ENCODE measurements around the gene EIF2S2. TPM values are rescaled to one million over a fixed set of nuclear protein-coding genes. Genes with fewer than 3 reads are reported as not detected.

Gene EIF2S2
- total RNA-seq, 1 experiment from 2014 or later = 124 TPM

- Mint-ChIP-seq H3K9me3 (no peaks in the 10 kb centered on the region), H3K4me3 (no peak overlapping the region), H3K27ac (no peak overlapping the region), H3K27me3 (ENCODE audit: low read depth) (no peaks in the 10 kb centered on the region), H3K36me3 (peaks cover 71% of the 10 kb centered on the region), H3K4me1 (no peaks in the 10 kb centered on the region)
- CTCF ChIA-PET = no interaction called here
- no peak for TF ChIP-seq CDX4 (CRISPR knock-in tag; IDR thresholded peaks at IDR 0.05; ENCODE audit: borderline replicate concordance)
- TF ChIP-seq ZNF138 (CRISPR knock-in tag; conservative IDR thresholded peaks at IDR 0.05) = no peak
- TF ChIP-seq EMX1 (CRISPR knock-in tag; IDR thresholded peaks at IDR 0.05) = no peak
- TF ChIP-seq TP53 (CRISPR knock-in tag; IDR thresholded peaks at IDR 0.05) = no peak
- TF ChIP-seq E2F5 (CRISPR knock-in tag; IDR thresholded peaks at IDR 0.05) = no peak
- TF ChIP-seq IRF2 (CRISPR knock-in tag; IDR thresholded peaks at IDR 0.05; ENCODE audit: borderline replicate concordance, low read depth) = no peak
- TF ChIP-seq ZNF396 (CRISPR knock-in tag; IDR thresholded peaks at IDR 0.05; ENCODE audit: borderline replicate concordance) = no peak
- TF ChIP-seq USF2 (CRISPR knock-in tag; IDR thresholded peaks at IDR 0.05) = no peak
- TF ChIP-seq MXD4 (CRISPR knock-in tag; IDR thresholded peaks at IDR 0.05; ENCODE audit: borderline replicate concordance) = no peak
- TF ChIP-seq, protein P1, sequence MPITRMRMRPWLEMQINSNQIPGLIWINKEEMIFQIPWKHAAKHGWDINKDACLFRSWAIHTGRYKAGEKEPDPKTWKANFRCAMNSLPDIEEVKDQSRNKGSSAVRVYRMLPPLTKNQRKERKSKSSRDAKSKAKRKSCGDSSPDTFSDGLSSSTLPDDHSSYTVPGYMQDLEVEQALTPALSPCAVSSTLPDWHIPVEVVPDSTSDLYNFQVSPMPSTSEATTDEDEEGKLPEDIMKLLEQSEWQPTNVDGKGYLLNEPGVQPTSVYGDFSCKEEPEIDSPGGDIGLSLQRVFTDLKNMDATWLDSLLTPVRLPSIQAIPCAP (CRISPR knock-in tag; IDR thresholded peaks at IDR 0.05) = no peak
- TF ChIP-seq SMAD3 (CRISPR knock-in tag; IDR thresholded peaks at IDR 0.05; ENCODE audit: borderline replicate concordance) = no peak
- no peak for TF ChIP-seq CREB1 (CRISPR knock-in tag; IDR thresholded peaks at IDR 0.05)
- no peak for TF ChIP-seq ZBTB21 (CRISPR knock-in tag; IDR thresholded peaks at IDR 0.05; ENCODE audit: borderline replicate concordance)
- no peak for TF ChIP-seq ZNF416 (CRISPR knock-in tag; IDR thresholded peaks at IDR 0.05)
- TF ChIP-seq, protein P2, sequence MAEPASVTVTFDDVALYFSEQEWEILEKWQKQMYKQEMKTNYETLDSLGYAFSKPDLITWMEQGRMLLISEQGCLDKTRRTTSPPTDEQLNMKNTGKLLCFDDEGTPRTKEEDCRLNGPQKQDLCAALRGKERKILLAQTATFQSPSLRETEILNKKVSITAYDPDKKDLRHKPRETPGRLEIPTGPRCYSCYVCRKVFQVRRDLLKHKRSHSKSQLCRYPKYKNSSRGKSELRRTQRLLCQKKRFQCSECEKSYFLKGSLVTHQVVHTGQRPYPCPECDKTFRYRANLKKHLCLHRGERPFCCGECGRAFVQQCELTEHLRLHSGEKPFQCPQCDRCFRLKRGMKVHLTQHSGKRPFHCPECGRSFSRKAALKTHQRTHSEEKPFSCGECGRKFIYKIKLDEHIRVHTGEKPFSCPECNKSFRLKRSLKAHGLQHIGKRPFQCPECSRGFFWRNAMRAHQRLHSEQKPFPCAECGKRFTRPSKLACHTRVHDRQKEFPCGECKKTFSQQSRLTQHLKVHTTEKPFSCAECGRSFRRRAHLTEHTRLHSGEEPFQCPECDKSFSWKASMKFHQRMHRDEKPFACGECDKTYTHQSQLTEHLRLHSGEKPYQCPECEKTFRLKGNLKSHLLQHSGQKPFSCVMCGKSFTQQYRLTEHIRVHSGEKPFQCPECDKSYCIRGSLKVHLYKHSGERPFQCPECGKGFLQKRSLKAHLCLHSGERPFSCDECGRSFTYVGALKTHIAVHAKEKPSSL (CRISPR knock-in tag; conservative IDR thresholded peaks at IDR 0.05) = no peak
- no peak for TF ChIP-seq CREM (CRISPR knock-in tag; IDR thresholded peaks at IDR 0.05)
- no peak for TF ChIP-seq FOXP1 (CRISPR knock-in tag; IDR thresholded peaks at IDR 0.05; ENCODE audit: borderline replicate concordance)
- no peak for TF ChIP-seq HMGA2 (CRISPR knock-in tag; IDR thresholded peaks at IDR 0.05)
- no peak for TF ChIP-seq ATF6 (CRISPR knock-in tag; IDR thresholded peaks at IDR 0.05)
- TF ChIP-seq, protein P3, sequence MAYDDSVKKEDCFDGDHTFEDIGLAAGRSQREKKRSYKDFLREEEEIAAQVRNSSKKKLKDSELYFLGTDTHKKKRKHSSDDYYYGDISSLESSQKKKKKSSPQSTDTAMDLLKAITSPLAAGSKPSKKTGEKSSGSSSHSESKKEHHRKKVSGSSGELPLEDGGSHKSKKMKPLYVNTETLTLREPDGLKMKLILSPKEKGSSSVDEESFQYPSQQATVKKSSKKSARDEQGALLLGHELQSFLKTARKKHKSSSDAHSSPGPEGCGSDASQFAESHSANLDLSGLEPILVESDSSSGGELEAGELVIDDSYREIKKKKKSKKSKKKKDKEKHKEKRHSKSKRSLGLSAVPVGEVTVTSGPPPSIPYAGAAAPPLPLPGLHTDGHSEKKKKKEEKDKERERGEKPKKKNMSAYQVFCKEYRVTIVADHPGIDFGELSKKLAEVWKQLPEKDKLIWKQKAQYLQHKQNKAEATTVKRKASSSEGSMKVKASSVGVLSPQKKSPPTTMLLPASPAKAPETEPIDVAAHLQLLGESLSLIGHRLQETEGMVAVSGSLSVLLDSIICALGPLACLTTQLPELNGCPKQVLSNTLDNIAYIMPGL (CRISPR knock-in tag; IDR thresholded peaks at IDR 0.05) = no peak
- ATAC-seq (no peak), DNase-seq (ENCODE audit: low spot score) (no peak)
- POLR2A ChIA-PET = no interaction called here
Measured at GRCh38 chr20:34090645-34091044, 21.4 kb downstream of the EIF2S2 start.

Measured in WTC11 (cell line).